ENCODE data around the gene NTM.

DNA sequence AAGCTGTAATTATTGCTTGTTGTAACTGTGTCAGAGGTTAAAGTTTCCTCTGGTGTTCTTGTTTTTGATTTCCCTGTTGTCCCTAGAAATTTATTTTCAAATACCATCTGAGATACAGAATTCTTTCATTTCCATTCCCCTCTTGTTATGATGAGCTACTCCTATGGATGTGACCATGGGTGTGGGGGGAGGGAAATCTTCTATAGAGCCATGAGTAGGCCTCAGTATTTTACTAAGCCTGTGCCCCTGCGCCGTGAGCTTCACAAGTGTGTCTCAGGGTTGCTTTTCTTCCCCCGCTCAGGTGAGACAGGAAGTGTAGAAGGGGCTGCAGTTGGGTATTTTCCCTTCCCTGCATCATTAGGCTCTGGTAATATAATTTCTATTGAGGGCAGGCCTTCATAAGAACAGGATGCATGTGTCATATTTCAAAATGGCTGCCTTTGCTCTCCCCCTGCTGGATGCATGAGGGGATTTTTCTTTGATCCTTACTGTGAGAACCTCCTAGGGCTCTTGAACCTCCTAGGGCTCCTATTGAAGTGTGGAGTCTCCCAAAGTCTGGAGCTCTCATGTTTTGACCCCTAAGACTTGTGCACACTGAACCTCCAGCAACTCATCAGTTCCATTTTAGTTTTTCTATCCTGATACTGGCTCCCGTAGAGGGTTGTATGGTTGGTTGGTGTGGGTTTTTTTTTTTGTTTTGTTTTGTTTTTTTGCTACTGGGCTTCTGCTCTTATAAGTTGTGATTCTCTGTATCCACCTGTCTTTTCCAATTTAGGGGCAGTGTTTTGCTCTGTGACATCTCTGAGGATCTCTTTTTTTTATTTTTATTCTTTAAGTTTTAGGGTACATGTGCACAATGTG is 658.2 kb downstream of the NTM start:
- TF ChIP-seq EZH2phosphoT487 (IDR thresholded peaks at IDR 0.05; ENCODE audit: insufficient read depth, low read depth) (no peak), EZH2 (IDR thresholded peaks at IDR 0.05; ENCODE audit: insufficient read depth, poor library complexity, severe bottlenecking) (no peak)

All from GM23248 (cell line).